IMR-90 (cell line): Measurements from ENCODE around the gene ZNF718. TPM values are rescaled to one million over a fixed set of nuclear protein-coding genes. Genes with fewer than 3 reads are reported as not detected.

Experiments
- ATAC-seq: fragments of 200-7000 bp; cut with Tn5 transposase; 2 replicates; pipeline ENCODE4 v1.9.1; 2020; ENCODE audit warnings: low read depth, mild to moderate bottlenecking, moderate library complexity
- BruUV-seq: library from RNA; stranded (reverse); fragments of 400-500 nt; replicated peaks from 2 replicates; lab custom pipeline; 2021; lab: Mats Ljungman, UMichigan
- CTCF ChIA-PET: fragments of 300-600 bp; formaldehyde crosslinking; extraction: SDS; loops from one replicate; lab custom pipeline; 2021; ENCODE audit warnings: antibody characterized with exemption; lab: Yijun Ruan, JAX
- POLR2A ChIA-PET: fragments of 300-600 bp; sonication (Branson Sonifier 250); formaldehyde crosslinking; loops from one replicate; lab custom pipeline; 2022; ENCODE audit warnings: antibody characterized with exemption; ENCODE audit not compliant: unreplicated experiment; lab: Charles Lee
- DNase-seq: peaks from one replicate; pipeline ENCODE4 v3.0.0; 2013
- H2AFZ ChIP-seq: replicated peaks from 2 replicates; pipeline ENCODE3; 2013; ENCODE audit warnings: low read length, mild to moderate bottlenecking; ENCODE audit not compliant: poor library complexity
- H2AK5ac ChIP-seq: 2 replicates; pipeline ENCODE4 v1.6.1; 2013; ENCODE audit warnings: low read depth, low read length, inconsistent platforms
- H2AK9ac ChIP-seq: replicated peaks from 2 replicates; pipeline ENCODE3; 2013; ENCODE audit warnings: mild to moderate bottlenecking, low read depth, low read length, moderate library complexity; ENCODE audit not compliant: poor library complexity
- H2BK120ac ChIP-seq: 2 replicates; pipeline ENCODE4 v1.6.1; 2013; ENCODE audit warnings: low read depth, low read length, inconsistent platforms
- H2BK15ac ChIP-seq: 3 replicates; pipeline ENCODE4 v1.6.1; 2013; ENCODE audit warnings: low read depth, low read length, inconsistent platforms
- H2BK20ac ChIP-seq: 2 replicates; pipeline ENCODE4 v1.6.1; 2013; ENCODE audit warnings: low read depth, mild to moderate bottlenecking, inconsistent platforms, low read length, moderate library complexity
- H2BK5ac ChIP-seq: 2 replicates; pipeline ENCODE4 v1.6.1; 2013; ENCODE audit warnings: mild to moderate bottlenecking, low read depth, low read length, inconsistent platforms; ENCODE audit not compliant: poor library complexity, severe bottlenecking
- H3K14ac ChIP-seq: replicated peaks from 2 replicates; pipeline ENCODE4 v1.6.1; 2013; ENCODE audit warnings: low read depth, low read length, inconsistent platforms
- H3K18ac ChIP-seq: 2 replicates; pipeline ENCODE4 v1.6.1; 2013; ENCODE audit warnings: low read depth, low read length, control low read depth
- H3K23ac ChIP-seq: 2 replicates; pipeline ENCODE4 v1.6.1; 2013; ENCODE audit warnings: low read depth, low read length, inconsistent platforms
- H3K27ac ChIP-seq: 2 replicates; pipeline ENCODE4 v1.5.1; 2013; ENCODE audit warnings: mild to moderate bottlenecking, control low read depth, low read length; ENCODE audit not compliant: insufficient read depth
- H3K27me3 ChIP-seq: 2 replicates; pipeline ENCODE4 v1.6.1; 2013; ENCODE audit warnings: low read length; ENCODE audit not compliant: control insufficient read depth, insufficient read depth
- H3K36me3 ChIP-seq: 2 replicates; pipeline ENCODE4 v1.6.1; 2013; ENCODE audit warnings: low read length, mixed read lengths; ENCODE audit not compliant: control insufficient read depth, insufficient read depth
- H3K4ac ChIP-seq: 2 replicates; pipeline ENCODE4 v1.6.1; 2013; ENCODE audit warnings: low read depth, low read length, inconsistent platforms
- H3K4me1 ChIP-seq: 2 replicates; pipeline ENCODE4 v1.6.1; 2013; ENCODE audit warnings: low read length, mixed read lengths; ENCODE audit not compliant: control insufficient read depth, insufficient read depth
- H3K4me2 ChIP-seq: 2 replicates; pipeline ENCODE4 v1.6.1; 2013; ENCODE audit warnings: low read depth, mild to moderate bottlenecking, control low read depth, low read length, moderate library complexity
- H3K4me3 ChIP-seq: 2 replicates; pipeline ENCODE4 v1.5.1; 2013; ENCODE audit warnings: low read depth, mild to moderate bottlenecking, control low read depth, low read length, moderate library complexity; ENCODE audit not compliant: insufficient read depth
- H3K56ac ChIP-seq: 2 replicates; pipeline ENCODE4 v1.6.1; 2013; ENCODE audit warnings: low read length, inconsistent platforms; ENCODE audit not compliant: insufficient read depth; ENCODE audit errors: extremely low read depth
- H3K79me1 ChIP-seq, 2 experiments: 2 replicates each; pipeline ENCODE4 v1.6.1; 2013; ENCODE audit warnings: low read length in 2 of 2, inconsistent platforms in 1 of 2, low read depth in 1 of 2
- H3K9ac ChIP-seq: 2 replicates; pipeline ENCODE4 v1.6.1; 2013; ENCODE audit warnings: low read depth, low read length, control low read depth
- H3K9me1 ChIP-seq: 2 replicates; pipeline ENCODE4 v1.6.1; 2013; ENCODE audit warnings: low read length, inconsistent platforms; ENCODE audit not compliant: insufficient read depth
- H3K9me3 ChIP-seq: 2 replicates; pipeline ENCODE4 v1.6.1; 2013; ENCODE audit warnings: low read length; ENCODE audit not compliant: control insufficient read depth, insufficient read depth
- H4K20me1 ChIP-seq: 2 replicates; pipeline ENCODE4 v1.6.1; 2013; ENCODE audit warnings: low read length, inconsistent platforms; ENCODE audit not compliant: insufficient read depth
- H4K5ac ChIP-seq: 2 replicates; pipeline ENCODE4 v1.6.1; 2013; ENCODE audit warnings: mild to moderate bottlenecking, low read depth, low read length, control low read depth
- H4K8ac ChIP-seq, 2 experiments: 2 replicates each; pipeline ENCODE4 v1.6.1; 2013; ENCODE audit warnings: low read depth in 2 of 2, low read length in 2 of 2, control low read depth in 1 of 2, inconsistent platforms in 1 of 2
- H4K91ac ChIP-seq: 2 replicates; pipeline ENCODE4 v1.6.1; 2013; ENCODE audit warnings: low read depth, low read length, inconsistent platforms; ENCODE audit not compliant: insufficient read depth
- CEBPB ChIP-seq: IDR thresholded peaks from 2 replicates; pipeline ENCODE4 v1.6.1; 2012; ENCODE audit warnings: low read depth, low read length, improper control_type of control experiment
- MAFK ChIP-seq: IDR thresholded peaks from 2 replicates; pipeline ENCODE4 v1.6.1; 2012; ENCODE audit warnings: low read depth, low read length, improper control_type of control experiment
- NFE2L2 ChIP-seq: fragments of 150-350 bp; IDR thresholded peaks from 2 replicates; pipeline ENCODE4 v1.6.1; 2016; ENCODE audit warnings: low read depth, mild to moderate bottlenecking, low read length
- RAD21 ChIP-seq: IDR thresholded peaks from 2 replicates; pipeline ENCODE4 v1.6.1; 2012; ENCODE audit warnings: low read length, improper control_type of control experiment
- RFX5 ChIP-seq: IDR thresholded peaks from 2 replicates; pipeline ENCODE4 v1.8.0; 2012; ENCODE audit warnings: low read depth, mild to moderate bottlenecking, low read length, moderate library complexity
- WGBS, 2 experiments: methylation state at CpG; one replicate each; pipeline versions ENCODE4 v1.1.5 to v1.1.7; 2013; ENCODE audit warnings: missing lambda C conversion rate in 2 of 2; ENCODE audit not compliant: insufficient read length in 1 of 2; ENCODE audit errors: extremely low coverage in 2 of 2; 5-methylcytosine and 5-hydroxymethylcytosine counted together
- dilution Hi-C: fragments of 300-500 bp; cut with HindIII; formaldehyde crosslinking; loops from one replicate; pipeline ENCODE4 v1.14.3; 2018; ENCODE audit warnings: low sequenced_read_pairs; ENCODE audit not compliant: unreplicated experiment
- in situ Hi-C: fragments of 300-500 bp; cut with MboI; formaldehyde crosslinking; loops from 3 replicates; pipeline ENCODE4 v1.14.3; 2019; ENCODE audit warnings: low sequenced_read_pairs, inconsistent platforms, mixed read lengths
- intact Hi-C: fragments of 100-400 bp; cut with micrococcal nuclease; formaldehyde crosslinking; loops from 2 replicates; pipeline ENCODE4 v1.10.0; 2022
- polyA plus RNA-seq, 3 experiments: library from polyadenylated mRNA; depleted of rRNA; stranded (reverse); fragments of >200 nt; gene quantifications; 2 replicates each; pipeline ENCODE4 v1.2.3, GENCODE V29; 2012; ENCODE audit warnings: low replicate concordance in 1 of 3
- total RNA-seq: library from RNA; depleted of rRNA; stranded (reverse); fragments of >200 nt; gene quantifications from 2 replicates; pipeline ENCODE4 v1.2.3, GENCODE V29; 2012
- TF ChIP-seq, protein P1 (sequence below): conservative IDR thresholded peaks from 2 replicates; pipeline ENCODE4 v1.5.1; 2012; ENCODE audit warnings: mild to moderate bottlenecking, low read depth, low read length, improper control_type of control experiment
- TF ChIP-seq, protein P2 (sequence below): fragments of 150-350 bp; IDR thresholded peaks from 2 replicates; pipeline ENCODE4 v1.6.1; 2017; ENCODE audit warnings: mild to moderate bottlenecking, antibody characterized with exemption, low read length, low read depth

ZNF718 gene
- total and polyA plus RNA-seq, 2 of the 4 experiments (the other 2 are of a cell fraction): 1.1 to 1.8 TPM

DNA sequence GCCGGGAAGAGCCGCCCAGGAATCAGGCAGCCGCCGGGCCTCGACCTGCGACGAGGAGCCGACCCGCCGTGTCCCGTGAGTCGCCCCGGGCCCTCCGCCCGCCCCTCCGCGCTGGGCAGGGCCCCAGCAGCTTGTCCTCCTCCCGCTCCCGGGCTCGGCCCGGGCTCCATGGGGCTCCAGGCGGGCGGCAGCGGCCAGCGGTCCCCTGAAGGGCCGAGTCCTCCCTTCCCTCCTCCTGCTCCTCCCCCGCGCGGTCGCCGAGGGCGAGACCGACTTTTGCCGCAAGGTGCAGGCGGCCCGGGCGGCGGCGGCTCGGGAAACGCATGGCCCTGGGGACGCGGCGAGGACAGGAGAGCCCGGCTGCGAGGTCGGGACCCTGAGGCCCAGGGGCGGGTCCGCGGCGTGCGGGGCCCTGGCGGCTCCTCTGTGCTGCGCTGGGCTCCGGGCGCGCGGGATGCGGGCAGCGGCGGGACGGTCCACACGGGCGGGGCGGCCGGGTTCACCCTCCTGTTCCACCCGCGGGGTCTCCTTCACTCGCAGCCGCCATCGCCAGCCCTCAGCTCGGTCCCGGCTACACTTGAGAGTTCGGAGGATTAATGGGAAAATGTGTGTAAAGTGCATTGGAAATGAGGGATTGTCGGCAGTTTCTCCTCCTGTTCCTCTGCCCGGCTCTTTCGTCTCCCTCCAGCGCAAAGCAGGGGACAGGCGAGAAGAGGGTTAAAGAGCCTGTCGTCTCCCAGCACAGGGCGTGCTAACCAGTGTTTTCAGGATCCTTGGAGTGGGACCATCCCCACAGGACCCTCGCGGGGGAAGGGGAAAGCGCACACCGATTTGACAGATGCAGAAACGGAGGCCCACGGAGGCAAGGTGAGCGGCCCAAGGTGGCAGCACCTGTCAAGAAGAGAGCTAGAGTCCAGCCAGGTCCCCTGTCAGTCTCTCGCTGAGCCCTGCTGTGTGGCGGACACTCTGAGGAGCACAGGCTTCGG is 16.6 kb upstream of the ZNF718 start (continued):
- TF ChIP-seq NFE2L2: no peak
- no peak for TF ChIP-seq CEBPB

DNA sequence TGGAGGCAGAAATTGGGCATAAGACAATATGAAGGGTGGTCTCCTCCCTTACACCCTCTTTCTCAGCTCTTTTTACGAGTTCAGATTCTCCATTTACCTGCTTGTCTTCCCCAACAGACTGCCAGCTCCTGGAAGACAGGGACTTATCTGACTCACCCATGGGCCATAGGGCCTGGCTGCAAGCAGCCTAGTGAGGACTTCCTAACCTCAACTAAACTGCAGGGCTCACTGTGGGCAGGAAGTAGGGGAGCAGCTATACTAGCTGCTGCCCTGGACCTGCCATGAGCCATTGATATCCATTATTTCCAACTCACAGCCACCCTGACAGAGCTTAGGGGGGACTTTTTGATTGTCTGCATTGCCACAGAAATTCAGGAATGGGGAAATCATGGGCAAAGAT is 11.5 kb upstream of the ZNF718 start:
- no peak overlapping the region for H2AK5ac ChIP-seq
- intact Hi-C loops (no loop called here), in situ Hi-C loops (no loop called here), dilution Hi-C loops (no loop called here)
- no TSS peak for BruUV-seq
- H3K56ac ChIP-seq: no peak overlapping the region
- no peak overlapping the region for H3K4me2 ChIP-seq
- H3K4me1 ChIP-seq: no peaks in the 10 kb centered on the region
- H3K14ac ChIP-seq: no peak overlapping the region
- no peak overlapping the region for H2BK5ac ChIP-seq
- no peak overlapping the region for H3K4me3 ChIP-seq
- CTCF ChIA-PET: no interaction called here
- no peak overlapping the region for H3K18ac ChIP-seq
- no peaks in the 10 kb centered on the region for H4K20me1 ChIP-seq
- no peak overlapping the region for H4K5ac ChIP-seq
- H3K27me3 ChIP-seq: peaks cover 8% of the 10 kb centered on the region; the same call in 1 of the 2 replicates
- POLR2A ChIA-PET: no interaction called here
- H3K9ac ChIP-seq: no peak overlapping the region
- no peak for ATAC-seq
- H2AFZ ChIP-seq: no peak overlapping the region
- no peak overlapping the region for H2BK15ac ChIP-seq
- no peak overlapping the region for H3K27ac ChIP-seq
- no peaks in the 10 kb centered on the region for H3K9me1 ChIP-seq
- DNase-seq: no peak
- no peak overlapping the region for H2AK9ac ChIP-seq
- TF ChIP-seq, protein P1, sequence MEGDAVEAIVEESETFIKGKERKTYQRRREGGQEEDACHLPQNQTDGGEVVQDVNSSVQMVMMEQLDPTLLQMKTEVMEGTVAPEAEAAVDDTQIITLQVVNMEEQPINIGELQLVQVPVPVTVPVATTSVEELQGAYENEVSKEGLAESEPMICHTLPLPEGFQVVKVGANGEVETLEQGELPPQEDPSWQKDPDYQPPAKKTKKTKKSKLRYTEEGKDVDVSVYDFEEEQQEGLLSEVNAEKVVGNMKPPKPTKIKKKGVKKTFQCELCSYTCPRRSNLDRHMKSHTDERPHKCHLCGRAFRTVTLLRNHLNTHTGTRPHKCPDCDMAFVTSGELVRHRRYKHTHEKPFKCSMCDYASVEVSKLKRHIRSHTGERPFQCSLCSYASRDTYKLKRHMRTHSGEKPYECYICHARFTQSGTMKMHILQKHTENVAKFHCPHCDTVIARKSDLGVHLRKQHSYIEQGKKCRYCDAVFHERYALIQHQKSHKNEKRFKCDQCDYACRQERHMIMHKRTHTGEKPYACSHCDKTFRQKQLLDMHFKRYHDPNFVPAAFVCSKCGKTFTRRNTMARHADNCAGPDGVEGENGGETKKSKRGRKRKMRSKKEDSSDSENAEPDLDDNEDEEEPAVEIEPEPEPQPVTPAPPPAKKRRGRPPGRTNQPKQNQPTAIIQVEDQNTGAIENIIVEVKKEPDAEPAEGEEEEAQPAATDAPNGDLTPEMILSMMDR: no peak
- no peak for TF ChIP-seq MAFK
- TF ChIP-seq, protein P2, sequence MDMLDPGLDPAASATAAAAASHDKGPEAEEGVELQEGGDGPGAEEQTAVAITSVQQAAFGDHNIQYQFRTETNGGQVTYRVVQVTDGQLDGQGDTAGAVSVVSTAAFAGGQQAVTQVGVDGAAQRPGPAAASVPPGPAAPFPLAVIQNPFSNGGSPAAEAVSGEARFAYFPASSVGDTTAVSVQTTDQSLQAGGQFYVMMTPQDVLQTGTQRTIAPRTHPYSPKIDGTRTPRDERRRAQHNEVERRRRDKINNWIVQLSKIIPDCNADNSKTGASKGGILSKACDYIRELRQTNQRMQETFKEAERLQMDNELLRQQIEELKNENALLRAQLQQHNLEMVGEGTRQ: no peak
- no peak for TF ChIP-seq CEBPB
- no peak for TF ChIP-seq NFE2L2
- no peak for TF ChIP-seq RFX5
- no peak for TF ChIP-seq RAD21
- H4K8ac ChIP-seq: no peak overlapping the region
- H3K23ac ChIP-seq: no peak overlapping the region
- no peak overlapping the region for H4K91ac ChIP-seq
- WGBS, 2 experiments: no CpG with 5 or more reads among the region's 1 CpG
- H3K4ac ChIP-seq: no peak overlapping the region
- no peaks in the 10 kb centered on the region for H3K79me1 ChIP-seq
- no peak overlapping the region for H2BK20ac ChIP-seq
- H3K36me3 ChIP-seq: no peaks in the 10 kb centered on the region
- H3K9me3 ChIP-seq: peaks cover 33% of the 10 kb centered on the region
- H2BK120ac ChIP-seq: no peak overlapping the region
